ENCODE measurements around the gene LRIG2. TPM values are rescaled to one million over a fixed set of nuclear protein-coding genes. Genes with fewer than 3 reads are reported as not detected.

Gene LRIG2
- total RNA-seq, 1 experiment from 2014 or later: 13.5 TPM

- TF ChIP-seq FOSL1 (IDR thresholded peaks at IDR 0.05; ENCODE audit: low read depth) (no peak), CTCF (IDR thresholded peaks at IDR 0.05 in 2 of 3, conservative IDR thresholded peaks at IDR 0.05 in 1 of 3; ENCODE audit: borderline replicate concordance in 1 of 3, insufficient read depth in 1 of 3, low read depth in 2 of 3, low read length in 2 of 3) (no peak), REST (IDR thresholded peaks at IDR 0.05; ENCODE audit: low read depth) (no peak), TCF7L2 (IDR thresholded peaks at IDR 0.05; ENCODE audit: borderline replicate concordance, extremely low read depth, insufficient read depth, insufficient read length) (no peak), EGR1 (IDR thresholded peaks at IDR 0.05; ENCODE audit: low read depth) (no peak)
- Histone ChIP-seq H3K4me2 (ENCODE audit: low read length) (no peak overlapping the region), H3K79me2 (ENCODE audit: insufficient read depth, low read length) (no peaks in the 10 kb centered on the region), H3K27me3 (ENCODE audit: insufficient read depth, low read length) (no peaks in the 10 kb centered on the region), H3K4me1 (ENCODE audit: control insufficient read depth in 1 of 2, insufficient read depth in 2 of 2, low read length in 2 of 2) (peaks cover 9 to 17% of the 10 kb centered on the region in 2 experiments; a peak in 3 of 4 replicates), H3K9me3 (ENCODE audit: control insufficient read depth in 1 of 2, insufficient read depth in 1 of 2, low read depth in 1 of 2, low read length in 2 of 2) (no peaks in the 10 kb centered on the region), H2AFZ (ENCODE audit: low read depth, low read length, poor library complexity, severe bottlenecking) (no peak overlapping the region), H3K27ac (ENCODE audit: low read depth, low read length) (no peak overlapping the region), H3K9ac (ENCODE audit: low read length) (no peak overlapping the region), H3K36me3 (ENCODE audit: control insufficient read depth in 1 of 2, insufficient read depth in 2 of 2, low read length in 2 of 2) (no peaks in the 10 kb centered on the region), H4K20me1 (ENCODE audit: insufficient read depth) (no peaks in the 10 kb centered on the region), H3K4me3 (replicated peaks in 1 of 2; ENCODE audit: low read depth in 1 of 2, low read length in 2 of 2) (no peak overlapping the region), H3K9me2 (ENCODE audit: insufficient read depth) (no peaks in the 10 kb centered on the region)
- RAD21 ChIA-PET (ENCODE audit: low non-redundant PET in 1 of 2, low total read pairs in 2 of 2, uncharacterized antibody in 2 of 2, unreplicated experiment in 2 of 2): interaction anchor here in 1 of 2 experiments (0.6 kb wide), 1 partner anchor 166 kb away, joined by 3 read pairs; no protein-coding TSS in a partner anchor
- no peak for ATAC-seq
- POLR2A ChIA-PET: interaction anchor here (1.0 kb wide), 1 partner anchor 223 kb away, joined by 3 read pairs; no protein-coding TSS in a partner anchor
- DNase-seq (ENCODE audit: low read depth, low spot score): no peak
- CTCF ChIA-PET: interaction anchor here (0.6 to 3.1 kb wide), 4 partner anchors 32 to 642 kb away, joined by 3 to 46 read pairs (median 14); partner anchors contain the start of genes LRIG2 and PPM1J
- no TSS peak for BruUV-seq (replicated peaks)
- intact Hi-C loops (cut with micrococcal nuclease): no loop called here
Measured at GRCh38 chr1:113040718-113041412, 32.1 kb upstream of the LRIG2 start.
